SHP77 (cell line): ENCODE measurements around the gene SPRYD3.
"Not testable (repeated sequence)": the region's sequence is repeated elsewhere in the genome, so short reads cannot be mapped to it uniquely, and the experiment has no call there.

Source experiments
- DNase-seq, 2 experiments: peaks; one replicate each; lab custom pipeline; 2025; lab: John Stamatoyannopoulos, UW

SPRYD3 gene

GRCh38 chr12:53051881-53052412, 27.2 kb downstream of the SPRYD3 start:
- no peak for DNase-seq

GRCh38 chr12:53051058-53051880, 27.9 kb downstream of the SPRYD3 start:
- peak; percentile 22 to 27 for DNase-seq

DNA sequence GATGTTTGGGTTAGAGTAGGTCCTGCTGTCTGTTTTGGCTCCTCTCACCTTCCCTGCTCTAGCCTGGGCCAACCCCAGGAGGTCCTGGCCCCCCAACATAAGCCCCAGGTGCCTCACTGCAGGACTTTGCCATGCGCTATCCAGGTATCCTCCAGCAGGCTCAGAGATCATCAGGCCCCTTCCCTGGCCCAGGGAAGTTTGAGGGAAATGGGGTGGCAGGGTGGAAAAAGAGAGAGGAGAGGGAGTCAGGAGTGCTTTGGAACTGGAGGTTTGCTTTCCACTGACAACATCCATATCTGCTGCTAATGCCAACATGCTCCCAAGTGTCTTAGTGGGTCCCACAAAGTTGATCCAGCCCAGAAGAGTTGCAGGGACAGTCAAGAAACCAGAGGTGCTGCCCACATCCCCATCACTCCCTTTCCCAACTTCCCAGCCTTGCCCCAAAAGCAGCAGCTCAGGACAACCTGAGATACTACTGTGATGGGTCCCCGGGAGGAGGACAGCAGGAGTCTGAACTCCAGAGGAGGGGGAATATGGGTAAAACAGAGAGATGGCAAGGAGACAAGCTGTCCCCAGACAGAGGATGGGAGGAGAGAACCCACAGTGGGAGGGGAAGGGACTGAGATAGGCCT, 28.6 kb downstream of the SPRYD3 start:
- no peak for DNase-seq

DNA sequence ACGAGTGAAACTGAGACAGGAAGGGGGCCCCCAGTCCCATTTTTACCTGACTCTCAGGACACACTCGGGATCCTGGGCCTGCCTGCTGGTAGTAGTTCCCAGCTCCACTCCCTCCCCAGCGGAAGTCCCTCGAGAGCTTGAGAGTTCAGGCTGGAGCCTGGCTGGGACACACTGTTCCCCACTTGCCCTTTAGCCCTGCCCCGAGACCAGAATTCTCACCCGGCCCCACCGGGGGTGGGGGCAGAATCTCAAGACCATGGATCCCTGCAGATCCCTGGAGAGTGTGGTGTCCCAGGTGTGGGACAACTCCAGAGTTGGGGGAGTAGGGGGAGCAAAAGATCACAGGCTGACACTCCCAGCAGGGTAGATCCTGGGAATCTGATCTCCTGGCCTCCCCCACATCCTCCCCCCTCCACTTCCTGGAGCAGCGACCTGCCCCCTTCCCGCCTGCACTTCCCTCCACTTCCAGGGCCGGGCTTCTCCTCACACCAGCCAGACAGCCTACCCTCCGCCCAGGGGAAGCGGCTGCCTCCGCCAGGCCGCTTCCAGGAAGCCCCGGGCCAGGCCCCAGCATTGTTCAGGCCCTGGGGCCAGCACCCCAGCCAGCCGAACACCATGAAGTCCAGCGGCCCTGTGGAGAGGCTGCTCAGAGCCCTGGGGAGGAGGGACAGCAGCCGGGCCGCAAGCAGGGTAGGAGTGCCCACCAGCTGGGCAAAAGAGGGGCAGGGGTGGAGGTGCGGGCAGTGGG, 29.4 kb downstream of the SPRYD3 start, which contains the start of gene TNS2:
TSS of gene TNS2 (plus strand) at position 495 of the 748 bp plus-strand sequence. CDS start at position 616, 121 bp downstream.
- DNase-seq = peak in 1 of 2 experiments; percentile 50

- DNase-seq = no peak
Measured at GRCh38 chr12:53048780-53049401, 30.3 kb downstream of the SPRYD3 start.

GRCh38 chr12:53048033-53048779, 31.0 kb downstream of the SPRYD3 start:
- peak; percentile 36 to 63 for DNase-seq

- DNase-seq = peak; percentile 35 to 77
Measured at GRCh38 chr12:53047221-53048032, 31.8 kb downstream of the SPRYD3 start.

DNA sequence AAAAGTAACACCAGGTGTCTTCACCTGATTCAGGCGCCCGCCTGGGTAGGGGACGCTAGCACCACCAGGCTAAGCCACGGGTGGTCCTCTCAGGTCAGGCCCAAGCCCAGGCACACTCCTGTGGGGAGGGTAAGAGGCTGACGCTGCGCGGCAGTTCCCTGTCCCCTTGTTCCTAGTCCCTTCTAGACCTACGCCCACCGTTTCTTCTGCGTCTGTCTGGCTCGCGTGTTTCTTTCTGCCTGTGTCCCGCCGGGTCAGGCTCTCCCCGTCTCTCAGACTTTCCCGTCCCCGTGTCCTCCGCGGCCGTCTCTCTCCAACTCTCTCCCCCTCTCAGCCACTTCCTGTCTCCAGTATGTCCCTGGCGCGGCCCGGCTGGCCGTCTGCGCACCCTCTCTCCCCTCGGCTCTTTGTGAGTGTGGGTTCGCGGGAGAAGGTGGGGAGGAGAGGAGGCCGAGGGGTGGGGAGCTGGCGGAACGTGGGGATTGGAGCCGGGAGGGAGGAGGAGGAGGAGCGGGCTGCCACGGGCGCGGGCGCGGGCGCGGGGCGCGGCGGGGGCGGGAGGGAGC, 32.5 kb downstream of the SPRYD3 start:
- DNase-seq = peak; percentile 36 to 64

DNA sequence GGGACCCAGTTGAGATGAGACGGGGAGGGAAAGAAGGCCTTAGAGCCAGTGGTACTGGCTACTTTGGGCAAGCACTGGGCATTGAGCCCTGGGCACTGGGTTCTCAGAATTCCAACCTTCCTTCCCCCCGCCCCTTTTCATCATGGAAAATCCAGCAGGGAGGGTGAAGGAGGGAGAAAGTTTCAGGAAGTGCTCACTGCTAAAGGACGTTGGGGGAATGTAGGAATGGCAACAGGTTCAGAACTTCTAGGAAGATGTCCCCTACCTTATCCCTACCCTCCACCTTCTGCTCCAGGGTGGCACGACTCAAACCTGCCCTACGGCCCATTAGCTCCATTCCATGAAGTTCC, 33.5 kb downstream of the SPRYD3 start:
- no peak for DNase-seq

- DNase-seq = no peak
Measured at GRCh38 chr12:53044896-53045695, 34.1 kb downstream of the SPRYD3 start.

GRCh38 chr12:53044052-53044581, 35.1 kb downstream of the SPRYD3 start:
- DNase-seq = no peak

GRCh38 chr12:53042607-53043454, 36.4 kb downstream of the SPRYD3 start:
- no peak for DNase-seq

- no peak for DNase-seq
Measured at GRCh38 chr12:53039851-53040250, 39.3 kb downstream of the SPRYD3 start.

GRCh38 chr12:53036802-53037201, 42.4 kb downstream of the SPRYD3 start:
- no peak for DNase-seq

DNA sequence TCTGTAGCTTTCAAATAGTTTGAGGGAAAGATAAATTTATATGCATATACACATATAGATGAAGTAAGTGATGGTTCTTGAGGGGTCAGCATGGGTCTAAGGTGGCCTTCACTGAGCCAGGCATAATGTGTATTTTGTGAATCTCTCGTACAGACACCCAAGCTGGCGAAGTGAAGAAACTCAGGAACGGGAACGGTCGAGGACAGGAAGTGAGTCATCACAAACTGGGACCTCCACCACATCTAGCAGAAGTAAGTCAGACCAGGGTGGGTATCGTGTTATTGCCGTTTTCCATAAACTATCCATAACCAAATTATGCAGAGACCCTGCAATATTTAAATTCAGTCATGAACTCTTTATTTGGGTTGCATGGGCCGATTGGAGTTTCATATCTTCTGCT, 44.7 kb downstream of the SPRYD3 start:
- DNase-seq = no peak

DNA sequence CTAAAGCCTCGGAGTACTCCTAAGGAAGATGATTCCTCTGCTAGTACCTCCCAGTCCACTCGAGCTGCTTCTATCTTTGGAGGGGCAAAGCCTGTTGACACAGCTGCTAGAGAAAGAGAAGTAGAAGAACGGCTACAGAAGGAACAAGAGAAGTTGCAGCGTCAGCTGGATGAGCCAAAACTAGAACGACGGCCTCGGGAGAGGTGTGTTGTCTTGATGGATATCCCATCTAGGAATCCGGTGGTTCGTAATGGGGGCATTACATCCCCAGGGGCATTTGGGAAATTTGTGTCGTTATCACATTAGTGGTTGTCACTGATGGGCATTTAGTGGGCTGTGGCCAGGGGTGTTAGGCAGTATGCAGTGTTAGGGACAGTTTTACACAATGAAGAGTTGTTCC, 45.4 kb downstream of the SPRYD3 start:
- not testable (repeated sequence) for DNase-seq

- no peak for DNase-seq
Measured at GRCh38 chr12:53031616-53032015, 47.6 kb downstream of the SPRYD3 start.

- not testable (repeated sequence) for DNase-seq
Measured at GRCh38 chr12:53027014-53027413, 52.2 kb downstream of the SPRYD3 start.
